GM18520 (cell line): ENCODE measurements around the gene LHFPL3.
"Not testable (repeated sequence)": the region's sequence is repeated elsewhere in the genome, so short reads cannot be mapped to it uniquely, and the experiment has no call there.

ENCODE experiments used
- ATAC-seq: cut with Tn5 transposase; IDR thresholded peaks from one replicate; pipeline ENCODE4 v1.9.1; 2021; ENCODE audit not compliant: unreplicated experiment

Gene LHFPL3

DNA sequence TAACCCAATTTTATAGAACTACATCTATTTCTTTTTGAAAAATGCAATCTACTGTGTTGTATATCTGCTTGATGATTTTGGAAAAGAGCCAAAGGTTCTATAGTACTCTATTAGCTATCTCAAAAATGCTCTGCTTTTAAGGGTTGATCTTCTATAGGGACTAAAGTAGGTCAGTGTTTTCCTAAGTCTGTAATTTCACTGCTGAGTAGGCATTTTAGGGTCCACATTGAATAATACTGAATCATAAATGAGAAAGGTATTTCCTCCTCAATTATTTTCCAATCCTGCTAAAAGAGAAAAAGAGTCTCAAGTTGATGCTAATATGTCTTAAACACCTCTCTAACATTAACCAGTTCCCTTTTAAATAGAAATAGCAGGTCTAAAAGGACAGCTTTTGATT lies 244.2 kb downstream of the LHFPL3 start:
- ATAC-seq: no peak

GRCh38 chr7:104584620-104585019 lies 256.2 kb downstream of the LHFPL3 start:
- ATAC-seq: no peak

DNA sequence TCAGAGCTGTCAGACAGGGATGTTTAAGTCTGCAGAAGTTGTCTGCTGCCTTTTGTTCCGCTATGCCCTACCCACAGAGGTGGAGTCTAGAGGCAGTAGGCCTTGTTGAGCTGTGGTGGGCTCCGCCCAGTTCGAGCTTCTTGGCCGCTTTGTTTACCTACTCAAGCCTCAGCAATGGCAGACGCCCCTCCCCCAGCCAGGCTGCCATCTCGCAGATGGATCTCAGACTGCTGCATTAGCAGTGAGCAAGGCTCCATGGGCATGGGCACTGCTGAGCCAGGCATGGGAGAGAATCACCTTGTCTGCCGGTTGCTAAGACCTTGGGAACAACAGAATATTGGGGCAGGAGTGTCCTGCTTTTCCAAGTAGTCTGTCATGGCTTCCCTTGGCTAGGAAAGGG lies 267.2 kb downstream of the LHFPL3 start:
- not testable (repeated sequence) for ATAC-seq

DNA sequence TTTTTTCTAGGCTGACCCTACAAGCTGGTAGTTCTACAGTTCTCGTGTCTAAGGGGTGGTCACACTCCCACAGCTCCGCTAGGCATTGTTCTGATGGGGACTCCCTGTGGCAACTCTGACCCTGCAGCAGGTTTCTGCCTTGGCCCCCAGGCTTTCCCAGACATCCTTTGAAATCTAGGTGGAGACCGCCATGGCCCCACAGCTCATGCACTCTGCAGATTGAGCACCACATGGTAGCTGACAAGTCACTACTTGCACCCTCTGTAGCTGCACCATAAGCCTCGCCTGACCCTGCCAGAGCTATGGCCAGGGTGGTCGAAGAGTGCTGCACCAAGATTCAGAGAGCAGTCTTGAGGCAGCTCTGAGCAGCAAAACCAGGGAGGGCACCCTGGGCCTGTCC lies 275.6 kb downstream of the LHFPL3 start:
- ATAC-seq: no peak

- ATAC-seq: no peak
Observed at GRCh38 chr7:104604706-104605105, 276.3 kb downstream of the LHFPL3 start.

- ATAC-seq: no peak
Observed at GRCh38 chr7:104621321-104621720, 292.9 kb downstream of the LHFPL3 start.

DNA sequence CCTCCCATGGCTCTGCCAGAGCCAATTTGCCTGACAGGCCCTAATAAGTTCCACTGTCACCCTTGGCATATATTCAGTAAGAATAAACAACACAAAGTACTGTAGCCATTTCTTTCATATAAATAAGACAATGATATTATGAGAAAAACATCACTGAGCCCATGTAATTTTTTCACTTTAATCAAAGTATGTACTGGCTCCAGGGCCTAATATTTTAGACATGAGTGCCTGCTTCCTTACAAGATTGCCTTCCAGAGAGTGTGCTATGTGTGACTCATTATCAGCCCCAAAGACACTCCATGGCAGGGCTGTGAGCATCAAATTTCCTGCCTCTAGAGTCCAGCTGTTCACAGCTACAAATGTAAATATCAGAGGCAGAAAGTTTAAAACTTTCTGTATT lies 297.6 kb downstream of the LHFPL3 start:
- no peak for ATAC-seq

- no peak for ATAC-seq
Observed at GRCh38 chr7:104627516-104627915, 299.1 kb downstream of the LHFPL3 start.

- no peak for ATAC-seq
Observed at GRCh38 chr7:104628017-104628416, 299.6 kb downstream of the LHFPL3 start.

DNA sequence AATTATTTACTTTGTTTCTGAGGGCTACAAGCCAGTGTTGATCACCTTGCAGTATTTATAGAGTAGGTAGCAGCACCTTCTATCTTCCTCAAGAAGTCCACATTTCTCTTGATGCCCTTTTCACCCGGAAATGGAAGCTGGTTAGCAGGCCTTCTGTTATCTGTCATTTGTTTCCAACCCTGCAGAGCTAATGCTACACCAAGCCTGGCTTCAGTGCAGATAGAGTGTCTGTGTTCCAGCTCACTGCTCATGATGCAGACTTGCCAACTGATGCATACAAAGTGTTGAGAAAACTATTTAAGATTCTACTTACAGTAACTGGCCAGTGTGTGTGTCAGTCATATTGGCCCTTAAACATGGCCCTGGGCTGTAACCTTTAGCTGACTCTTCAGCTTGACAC lies 301.0 kb downstream of the LHFPL3 start:
- ATAC-seq: no peak

- no peak for ATAC-seq
Observed at GRCh38 chr7:104640506-104640905, 312.1 kb downstream of the LHFPL3 start.

- no peak for ATAC-seq
Observed at GRCh38 chr7:104642560-104642959, 314.2 kb downstream of the LHFPL3 start.

- no peak for ATAC-seq
Observed at GRCh38 chr7:104643587-104644217, 315.3 kb downstream of the LHFPL3 start.

GRCh38 chr7:104650991-104651640 lies 322.7 kb downstream of the LHFPL3 start:
- ATAC-seq: no peak

DNA sequence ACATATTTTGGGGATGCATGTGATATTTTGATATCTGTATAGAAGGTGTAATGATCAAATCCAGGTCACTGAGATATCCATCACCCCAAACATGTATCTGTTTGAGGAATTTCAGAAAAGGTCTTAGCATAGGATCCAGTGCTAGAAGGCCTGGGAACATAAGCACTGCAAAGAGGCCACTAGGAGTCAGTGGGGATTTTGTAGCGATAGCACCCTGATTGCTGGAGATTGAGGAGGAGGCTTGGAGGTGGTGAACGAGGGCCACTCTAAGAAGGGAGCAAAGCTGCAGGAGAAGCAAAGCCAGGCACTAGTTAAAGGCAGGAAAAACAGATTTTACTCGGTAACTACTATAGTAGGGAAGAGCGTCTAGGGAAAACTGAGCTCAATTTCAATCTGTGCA lies 324.0 kb downstream of the LHFPL3 start:
- ATAC-seq: no peak

DNA sequence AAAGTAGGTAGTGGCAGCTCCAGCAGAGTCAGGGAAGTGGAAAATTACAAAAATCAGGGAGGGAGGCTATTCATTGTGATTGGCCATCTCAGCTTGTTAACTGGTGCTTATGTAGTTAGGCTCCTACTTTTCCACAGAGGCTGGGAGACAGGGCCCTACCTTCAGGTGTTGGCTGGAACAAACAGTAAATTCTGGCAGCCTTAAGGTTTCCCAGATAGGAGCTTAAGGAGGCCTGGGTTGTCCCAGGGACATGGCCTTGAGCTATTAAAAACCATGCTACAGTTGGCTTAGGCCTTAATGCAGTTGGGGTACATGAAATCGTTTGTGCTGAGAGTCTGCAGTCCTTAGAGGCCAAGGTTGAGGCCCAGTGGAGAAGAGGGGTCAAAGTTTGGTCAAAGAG lies 324.5 kb downstream of the LHFPL3 start:
- ATAC-seq: no peak

- no peak for ATAC-seq
Observed at GRCh38 chr7:104653825-104654401, 325.5 kb downstream of the LHFPL3 start.

DNA sequence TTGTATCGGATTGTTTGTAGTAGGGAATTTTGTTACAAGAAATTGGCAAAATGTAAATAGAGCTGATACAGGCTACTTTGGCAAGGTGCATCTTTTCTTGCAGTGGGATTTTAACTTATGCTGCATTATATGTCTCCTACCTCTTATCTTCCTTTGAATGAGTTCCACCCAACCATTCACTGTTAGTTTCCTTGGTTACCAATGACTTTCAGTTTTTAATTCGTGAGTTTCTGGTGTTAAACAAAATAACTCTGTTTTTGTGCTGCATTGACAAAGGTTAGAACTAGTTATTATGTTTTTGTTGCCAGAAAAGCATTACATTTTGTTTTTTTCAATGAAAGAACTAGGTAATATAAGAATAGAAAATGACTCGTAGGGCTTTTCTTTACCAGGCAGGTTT lies 327.2 kb downstream of the LHFPL3 start:
- ATAC-seq: no peak

- ATAC-seq: no peak
Observed at GRCh38 chr7:104656467-104656866, 328.1 kb downstream of the LHFPL3 start.

GRCh38 chr7:104657134-104657533 lies 328.7 kb downstream of the LHFPL3 start:
- ATAC-seq: no peak

- no peak for ATAC-seq
Observed at GRCh38 chr7:104661575-104661974, 333.2 kb downstream of the LHFPL3 start.

GRCh38 chr7:104664648-104665047 lies 336.2 kb downstream of the LHFPL3 start:
- no peak for ATAC-seq

DNA sequence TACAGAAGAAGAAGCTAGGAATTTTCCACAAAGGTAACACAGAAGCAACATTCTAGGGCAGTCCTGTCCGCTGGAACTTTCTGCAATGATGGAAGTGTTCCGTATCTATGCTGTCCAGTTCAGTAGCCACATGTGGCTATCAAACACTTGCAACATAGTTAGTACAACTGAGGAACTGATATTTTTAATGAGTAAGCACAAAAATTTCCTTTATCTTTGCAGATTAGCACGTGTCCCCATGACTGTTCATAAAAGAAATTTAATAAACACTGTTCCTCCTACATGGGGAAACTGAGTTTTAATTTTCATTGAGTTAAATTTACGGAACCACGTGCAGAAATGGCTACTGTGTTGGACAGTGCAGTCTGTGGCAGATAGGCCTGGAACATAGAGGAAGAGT lies 349.2 kb downstream of the LHFPL3 start:
- ATAC-seq: no peak
